CD4-positive, alpha-beta T cell (primary cell): ENCODE data around the gene ARGLU1. TPM values are rescaled to one million over a fixed set of nuclear protein-coding genes. Genes with fewer than 3 reads are reported as not detected.

Source experiments
- ATAC-seq: fragments of 200-7000 bp; cut with Tn5 transposase; one replicate; pipeline ENCODE4 v1.10.0; 2022; ENCODE audit warnings: mild to moderate bottlenecking; ENCODE audit not compliant: poor library complexity
- CTCF ChIA-PET: fragments of 350-600 bp; sonication (Branson Sonifier 250); formaldehyde crosslinking; loops from one replicate; lab custom pipeline; 2021; ENCODE audit warnings: antibody characterized with exemption, inconsistent platforms; lab: Charles Lee
- POLR2A ChIA-PET: fragments of 350-600 bp; sonication (Branson Sonifier 250); formaldehyde crosslinking; loops from one replicate; lab custom pipeline; 2021; ENCODE audit warnings: antibody characterized with exemption, inconsistent platforms; lab: Charles Lee
- DNase-seq, 14 experiments: peaks; one replicate each; pipeline ENCODE4 v3.0.0-alpha.2; 2013 to 2020; ENCODE audit warnings: mixed read lengths in 2 of 14
- H3K27ac ChIP-seq, 2 donors: one replicate each; pipeline versions ENCODE4 v1.5.1 to v1.7.0; 2013; ENCODE audit warnings: low read length in 2 of 2, low read depth in 1 of 2, mild to moderate bottlenecking in 1 of 2
- H3K27me3 ChIP-seq, 2 experiments: 1 replicate in 1 of 2; 2 replicates in 1 of 2; pipeline versions ENCODE4 v1.6.1 to v1.7.0; 2013; ENCODE audit warnings: low read length in 2 of 2, control low read depth in 1 of 2, mild to moderate bottlenecking in 1 of 2, moderate library complexity in 1 of 2; ENCODE audit not compliant: insufficient read depth in 2 of 2, control insufficient read depth in 1 of 2
- H3K36me3 ChIP-seq: one replicate; pipeline ENCODE4 v1.6.1; 2013; ENCODE audit warnings: low read length, control low read depth; ENCODE audit not compliant: insufficient read depth
- H3K4me1 ChIP-seq: one replicate; pipeline ENCODE4 v1.6.1; 2013; ENCODE audit warnings: low read length, control low read depth; ENCODE audit not compliant: insufficient read depth
- H3K4me3 ChIP-seq: one replicate; pipeline ENCODE4 v1.5.1; 2013; ENCODE audit warnings: mild to moderate bottlenecking, low read length, moderate library complexity
- H3K9me3 ChIP-seq, 2 experiments: 1 replicate in 1 of 2; 2 replicates in 1 of 2; pipeline versions ENCODE4 v1.6.1 to v1.7.0; 2013; ENCODE audit warnings: low read length in 2 of 2, mild to moderate bottlenecking in 2 of 2, control low read depth in 1 of 2, moderate library complexity in 1 of 2; ENCODE audit not compliant: control insufficient read depth in 1 of 2, insufficient read depth in 1 of 2
- H3K27ac Mint-ChIP-seq: one replicate; pipeline ENCODE4 v1.8.0; 2020; ENCODE audit warnings: mixed read lengths
- H3K27me3 Mint-ChIP-seq: one replicate; pipeline ENCODE4 v1.8.0; 2021; ENCODE audit warnings: mixed read lengths
- H3K36me3 Mint-ChIP-seq: one replicate; pipeline ENCODE4 v1.8.0; 2021; ENCODE audit warnings: low read depth, mixed read lengths
- H3K4me1 Mint-ChIP-seq: one replicate; pipeline ENCODE4 v1.8.0; 2021; ENCODE audit warnings: low read depth, mixed read lengths
- H3K4me3 Mint-ChIP-seq: one replicate; pipeline ENCODE4 v1.8.0; 2020; ENCODE audit warnings: mild to moderate bottlenecking, mixed read lengths
- H3K9me3 Mint-ChIP-seq: one replicate; pipeline ENCODE4 v1.8.0; 2020; ENCODE audit warnings: mixed read lengths
- CTCF ChIP-seq: fragments of 200-600 bp; IDR thresholded peaks from one replicate; pipeline ENCODE4 v1.8.0; 2022; ENCODE audit warnings: antibody characterized with exemption, mild to moderate bottlenecking
- intact Hi-C, 2 experiments: fragments of 100-400 bp; cut with DNase I in 1 of 2; cut with micrococcal nuclease in 1 of 2; formaldehyde crosslinking; loops; one replicate each; pipeline versions ENCODE4 v1.15.1 to v1.9.0; 2023 to 2025; cut with DNase I, micrococcal nuclease
- total RNA-seq, 174 experiments: library from RNA in 2 of 174; stranded (reverse) in 2 of 174; gene quantifications; one replicate each; pipeline ENCODE4 v1.2.3 and lab custom pipeline; 2021 to 2026

The ARGLU1 gene
- total RNA-seq, 2 experiments from 2014 or later, result 146 to 152 TPM

- Histone ChIP-seq H3K4me3 (peak overlapping the region; percentile 34), H3K36me3 (no peaks in the 10 kb centered on the region), H3K27ac (no peak overlapping the region), H3K27me3 (peaks cover 29 to 50% of the 10 kb centered on the region in 2 experiments), H3K9me3 (no peaks in the 10 kb centered on the region), H3K4me1 (peaks cover 33% of the 10 kb centered on the region)
- Mint-ChIP-seq H3K27me3 (peaks cover 59% of the 10 kb centered on the region), H3K4me1 (peaks cover 29% of the 10 kb centered on the region), H3K4me3 (peak overlapping the region; percentile 87), H3K27ac (no peak overlapping the region), H3K9me3 (no peaks in the 10 kb centered on the region), H3K36me3 (peaks cover 4% of the 10 kb centered on the region)
- intact Hi-C loops, result loop anchor here (2.0 to 10.0 kb wide), 2 partner anchors 33 to 1759 kb away; no protein-coding TSS in a partner anchor
- TF ChIP-seq CTCF, result no peak
- DNase-seq (peak in 9 of 14 experiments; percentile 4 to 55 (median 19)), ATAC-seq (no peak)
- CTCF ChIA-PET, result no interaction called here
- POLR2A ChIA-PET, result interaction anchor here (1.5 to 5.7 kb wide), 2 partner anchors 33 to 39 kb away, joined by 5 to 35 read pairs; partner anchors contain the start of gene ARGLU1
Measured at GRCh38 chr13:106533943-106534638, 33.8 kb downstream of the ARGLU1 start.

DNA sequence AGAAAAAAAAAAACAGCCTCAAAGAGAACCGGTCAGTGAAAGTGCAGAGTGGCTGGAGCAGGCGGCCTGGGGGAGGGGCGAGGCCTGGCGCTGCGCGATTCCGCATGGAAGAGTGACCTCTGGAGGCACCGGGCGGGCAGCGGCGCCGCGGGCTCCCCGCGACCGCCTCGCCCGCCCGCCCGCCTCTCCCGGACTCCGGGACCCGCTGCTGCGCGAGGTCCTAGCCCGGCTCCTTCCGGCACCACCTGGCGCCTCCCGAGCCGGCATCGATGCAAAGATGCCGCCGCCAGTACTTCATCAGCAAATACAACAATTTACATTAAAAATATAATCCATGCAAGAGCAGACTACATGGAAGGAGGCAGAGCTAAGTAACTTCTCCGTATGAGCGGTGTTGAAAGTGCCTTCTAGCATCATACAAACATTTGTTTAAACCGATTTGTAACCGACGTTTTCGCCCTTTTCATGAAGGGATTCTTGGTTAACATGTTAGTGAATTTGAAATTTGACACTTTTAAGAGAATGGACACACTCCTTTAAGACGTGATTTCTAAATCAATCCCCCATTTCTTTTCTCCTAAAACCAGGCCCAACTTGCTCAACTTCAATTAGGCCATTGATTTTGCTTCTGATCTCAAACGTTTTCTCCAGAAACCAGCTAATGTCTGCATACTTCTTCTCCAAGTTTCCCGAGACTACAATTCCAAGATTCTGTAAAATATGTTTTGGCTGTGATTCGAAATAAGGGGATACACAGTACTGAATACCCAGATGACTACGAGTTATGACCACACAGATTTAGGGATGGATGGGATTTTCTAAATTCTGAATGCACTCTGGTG lies 34.6 kb downstream of the ARGLU1 start:
- Mint-ChIP-seq H3K4me1 (peaks cover 29% of the 10 kb centered on the region), H3K27ac (no peak overlapping the region), H3K9me3 (no peaks in the 10 kb centered on the region), H3K4me3 (peak overlapping the region; percentile 87), H3K36me3 (peaks cover 4% of the 10 kb centered on the region), H3K27me3 (peaks cover 65% of the 10 kb centered on the region)
- intact Hi-C loops, result loop anchor here in 1 of 2 experiments (10.0 kb wide), 1 partner anchor 1759 kb away; no protein-coding TSS in a partner anchor
- DNase-seq, result peak in 5 of 14 experiments; percentile 1 to 40 (median 20)
- Histone ChIP-seq H3K4me3 (peak overlapping the region; percentile 30), H3K9me3 (no peaks in the 10 kb centered on the region), H3K27ac (no peak overlapping the region), H3K4me1 (peaks cover 33% of the 10 kb centered on the region), H3K27me3 (peaks cover 33 to 57% of the 10 kb centered on the region in 2 experiments), H3K36me3 (no peaks in the 10 kb centered on the region)
- POLR2A ChIA-PET, result interaction anchor here (5.7 kb wide), 1 partner anchor 33 kb away, joined by 35 read pairs; the partner anchor contains the start of gene ARGLU1
- no peak for ATAC-seq
- CTCF ChIA-PET, result no interaction called here
- no peak for TF ChIP-seq CTCF

- no peak overlapping the region for H3K27ac Mint-ChIP-seq
- no peak for ATAC-seq
- peaks cover 4% of the 10 kb centered on the region for H3K36me3 Mint-ChIP-seq
- intact Hi-C loops, result loop anchor here in 1 of 2 experiments (10.0 kb wide), 1 partner anchor 1758 kb away; no protein-coding TSS in a partner anchor
- H3K27me3 Mint-ChIP-seq, result peaks cover 73% of the 10 kb centered on the region
- Histone ChIP-seq H3K4me3 (no peak overlapping the region), H3K4me1 (peaks cover 33% of the 10 kb centered on the region), H3K27ac (no peak overlapping the region), H3K36me3 (no peaks in the 10 kb centered on the region), H3K9me3 (no peaks in the 10 kb centered on the region), H3K27me3 (peaks cover 36 to 59% of the 10 kb centered on the region in 2 experiments)
- TF ChIP-seq CTCF, result no peak
- no peaks in the 10 kb centered on the region for H3K9me3 Mint-ChIP-seq
- ChIA-PET CTCF (no interaction called here), POLR2A (interaction anchor here (5.7 kb wide), 1 partner anchor 34 kb away, joined by 35 read pairs; the partner anchor contains the start of gene ARGLU1)
- H3K4me3 Mint-ChIP-seq, result peak overlapping the region; percentile 56
- peaks cover 29% of the 10 kb centered on the region for H3K4me1 Mint-ChIP-seq
- DNase-seq, result peak in 1 of 14 experiments; percentile 4
Measured at GRCh38 chr13:106532111-106532929, 35.6 kb downstream of the ARGLU1 start.
